ENCODE results near the gene STXBP5L.
"Not testable (repeated sequence)": the region's sequence is repeated elsewhere in the genome, so short reads cannot be mapped to it uniquely, and the experiment has no call there.

Gene STXBP5L

GRCh38 chr3:121436074-121436473 lies 528.1 kb downstream of the STXBP5L start:
- no peak for DNase-seq

- no peak for DNase-seq
Observed at GRCh38 chr3:121436641-121437040, 528.6 kb downstream of the STXBP5L start.

- no peak for DNase-seq
Observed at GRCh38 chr3:121443456-121443855, 535.5 kb downstream of the STXBP5L start.

- not testable (repeated sequence) for DNase-seq
Observed at GRCh38 chr3:121451752-121452151, 543.7 kb downstream of the STXBP5L start.

- no peak for DNase-seq
Observed at GRCh38 chr3:121462565-121462964, 554.6 kb downstream of the STXBP5L start.

GRCh38 chr3:121463745-121464144 lies 555.7 kb downstream of the STXBP5L start:
- DNase-seq: no peak

- DNase-seq: no peak
Observed at GRCh38 chr3:121467085-121467484, 559.1 kb downstream of the STXBP5L start.

- no peak for DNase-seq
Observed at GRCh38 chr3:121473001-121473400, 565.0 kb downstream of the STXBP5L start.
